Right atrium auricular region (tissue), 2 donors: ENCODE measurements around the gene SPATA20. TPM values are rescaled to one million over a fixed set of nuclear protein-coding genes. Genes with fewer than 3 reads are reported as not detected.

Source experiments
- DNase-seq: peaks from one replicate; pipeline ENCODE4 v3.0.0-alpha.2; 2019; ENCODE audit warnings: low spot score
- H3K27ac ChIP-seq, 2 donors: fragments of 200-600 bp; sonication (generic); 1 replicate in 1 of 2; 2 replicates in 1 of 2; pipeline ENCODE4 v1.5.1; 2016 to 2019
- H3K27me3 ChIP-seq, 2 donors: fragments of 200-600 bp; sonication (generic); one replicate each; pipeline versions ENCODE4 v1.5.1 to v1.6.0; 2017 to 2019
- H3K36me3 ChIP-seq: fragments of 200-600 bp; sonication (generic); one replicate; pipeline ENCODE4 v1.5.1; 2016
- H3K4me1 ChIP-seq, 2 donors: fragments of 200-600 bp; sonication (generic); one replicate each; pipeline versions ENCODE4 v1.5.1 to v1.6.0; 2017 to 2019
- H3K4me3 ChIP-seq, 2 donors: fragments of 200-600 bp; sonication (generic); 1 replicate in 1 of 2; 2 replicates in 1 of 2; pipeline ENCODE4 v1.5.1; 2017 to 2019; ENCODE audit warnings: mild to moderate bottlenecking in 1 of 2, moderate library complexity in 1 of 2
- H3K9me3 ChIP-seq, 2 donors: fragments of 200-600 bp; sonication (generic); one replicate each; pipeline ENCODE4 v1.5.1; 2019
- total RNA-seq, 2 donors: library from RNA; depleted of rRNA; stranded (reverse); fragments of >200 nt; gene quantifications; one replicate each; pipeline ENCODE4 v1.1.0, GENCODE V29; 2016
- TF ChIP-seq, protein P1 (sequence below), 2 donors: fragments of 200-600 bp; sonication (generic); IDR thresholded peaks; one replicate each; pipeline ENCODE4 v1.5.1; 2019; ENCODE audit warnings: antibody characterized with exemption in 2 of 2

The SPATA20 gene
- total RNA-seq, 2 donors from 2014 or later: 42.8 to 59.3 TPM

- no peak for DNase-seq
- no peaks in the 10 kb centered on the region for H3K36me3 ChIP-seq
- H3K27me3 ChIP-seq: no peaks in the 10 kb centered on the region
- H3K27ac ChIP-seq: no peak overlapping the region
- H3K9me3 ChIP-seq: no peaks in the 10 kb centered on the region
- TF ChIP-seq, protein P1, sequence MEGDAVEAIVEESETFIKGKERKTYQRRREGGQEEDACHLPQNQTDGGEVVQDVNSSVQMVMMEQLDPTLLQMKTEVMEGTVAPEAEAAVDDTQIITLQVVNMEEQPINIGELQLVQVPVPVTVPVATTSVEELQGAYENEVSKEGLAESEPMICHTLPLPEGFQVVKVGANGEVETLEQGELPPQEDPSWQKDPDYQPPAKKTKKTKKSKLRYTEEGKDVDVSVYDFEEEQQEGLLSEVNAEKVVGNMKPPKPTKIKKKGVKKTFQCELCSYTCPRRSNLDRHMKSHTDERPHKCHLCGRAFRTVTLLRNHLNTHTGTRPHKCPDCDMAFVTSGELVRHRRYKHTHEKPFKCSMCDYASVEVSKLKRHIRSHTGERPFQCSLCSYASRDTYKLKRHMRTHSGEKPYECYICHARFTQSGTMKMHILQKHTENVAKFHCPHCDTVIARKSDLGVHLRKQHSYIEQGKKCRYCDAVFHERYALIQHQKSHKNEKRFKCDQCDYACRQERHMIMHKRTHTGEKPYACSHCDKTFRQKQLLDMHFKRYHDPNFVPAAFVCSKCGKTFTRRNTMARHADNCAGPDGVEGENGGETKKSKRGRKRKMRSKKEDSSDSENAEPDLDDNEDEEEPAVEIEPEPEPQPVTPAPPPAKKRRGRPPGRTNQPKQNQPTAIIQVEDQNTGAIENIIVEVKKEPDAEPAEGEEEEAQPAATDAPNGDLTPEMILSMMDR (IDR thresholded peaks at IDR 0.05): no peak
- no peak overlapping the region for H3K4me3 ChIP-seq
- H3K4me1 ChIP-seq: peaks cover 0 to 19% of the 10 kb centered on the region in 2 donors
These were observed 7.0 kb upstream of the SPATA20 start for GRCh38 chr17:50539762-50540559.

- peaks cover 0 to 19% of the 10 kb centered on the region in 2 donors for H3K4me1 ChIP-seq
- no peak for DNase-seq
- H3K27ac ChIP-seq: peak overlapping the region in 1 of 2 donors; percentile 77
- TF ChIP-seq, protein P1 (IDR thresholded peaks at IDR 0.05): no peak
- no peaks in the 10 kb centered on the region for H3K27me3 ChIP-seq
- no peak overlapping the region for H3K4me3 ChIP-seq
- H3K9me3 ChIP-seq: no peaks in the 10 kb centered on the region
- H3K36me3 ChIP-seq: no peaks in the 10 kb centered on the region
These were observed 6.2 kb upstream of the SPATA20 start for GRCh38 chr17:50540560-50541401.

GRCh38 chr17:50541402-50541715, 5.6 kb upstream of the SPATA20 start:
- Histone ChIP-seq H3K9me3 (no peaks in the 10 kb centered on the region), H3K36me3 (no peaks in the 10 kb centered on the region), H3K4me1 (peaks cover 0 to 19% of the 10 kb centered on the region in 2 donors), H3K27me3 (no peaks in the 10 kb centered on the region), H3K27ac (peak overlapping the region; percentile 70 to 77), H3K4me3 (peak overlapping the region; percentile 53 to 60)
- no peak for DNase-seq
- TF ChIP-seq, protein P1 (IDR thresholded peaks at IDR 0.05): no peak

DNA sequence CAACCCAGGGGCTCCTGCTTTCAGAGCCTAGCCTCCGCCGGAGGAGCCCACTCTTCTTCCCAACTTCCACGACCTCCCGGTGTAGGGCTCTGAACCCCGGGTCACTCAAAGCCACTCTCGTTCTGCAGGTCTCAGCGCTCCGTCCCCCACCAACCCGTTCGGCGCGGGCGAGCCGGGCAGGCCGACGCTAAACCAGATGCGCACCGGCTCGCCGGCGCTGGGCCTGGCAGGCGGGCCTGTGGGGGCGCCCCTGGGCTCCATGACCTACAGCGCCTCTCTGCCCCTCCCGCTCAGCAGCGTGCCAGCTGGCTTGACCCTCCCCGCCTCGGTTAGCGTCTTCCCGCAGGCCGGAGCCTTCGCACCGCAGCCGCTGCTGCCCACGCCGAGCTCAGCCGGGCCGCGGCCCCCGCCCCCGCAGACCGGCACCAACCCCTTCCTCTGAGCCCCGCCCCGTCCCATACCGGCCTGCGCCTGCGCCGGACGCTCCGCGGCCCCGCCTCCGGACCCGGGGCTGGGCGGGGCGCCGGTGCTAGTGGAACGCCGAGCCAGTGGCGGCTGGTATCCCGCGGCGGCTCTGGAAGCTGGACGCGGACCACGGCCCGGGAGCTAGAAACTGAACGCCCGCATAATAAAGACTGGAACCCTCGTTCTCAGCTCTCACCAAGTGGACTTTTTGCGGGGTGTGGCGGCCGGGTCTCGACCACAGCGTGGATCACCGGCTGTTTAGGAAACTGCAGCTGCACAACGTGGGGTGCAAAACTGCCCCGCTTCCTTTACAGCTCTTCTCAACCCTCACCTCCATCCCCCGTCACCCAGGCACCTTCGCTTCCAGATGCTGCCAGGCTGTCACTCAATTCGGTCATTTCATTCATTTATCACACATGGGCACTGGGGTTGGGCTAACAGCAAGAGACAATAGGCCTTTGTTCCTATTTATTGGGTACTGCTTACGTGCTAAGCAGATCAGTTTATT, 5.0 kb upstream of the SPATA20 start:
- peak; percentile 83 for DNase-seq
- peak overlapping the region; percentile 70 to 77 for H3K27ac ChIP-seq
- H3K36me3 ChIP-seq: no peaks in the 10 kb centered on the region
- H3K4me3 ChIP-seq: peak overlapping the region; percentile 53 to 60
- no peaks in the 10 kb centered on the region for H3K9me3 ChIP-seq
- H3K4me1 ChIP-seq: peaks cover 0 to 23% of the 10 kb centered on the region in 2 donors
- H3K27me3 ChIP-seq: no peaks in the 10 kb centered on the region
- TF ChIP-seq, protein P1 (IDR thresholded peaks at IDR 0.05): peak in 1 of 2 donors; percentile 41
